Measurements from ENCODE around the gene GALR3.

GALR3 gene

DNA sequence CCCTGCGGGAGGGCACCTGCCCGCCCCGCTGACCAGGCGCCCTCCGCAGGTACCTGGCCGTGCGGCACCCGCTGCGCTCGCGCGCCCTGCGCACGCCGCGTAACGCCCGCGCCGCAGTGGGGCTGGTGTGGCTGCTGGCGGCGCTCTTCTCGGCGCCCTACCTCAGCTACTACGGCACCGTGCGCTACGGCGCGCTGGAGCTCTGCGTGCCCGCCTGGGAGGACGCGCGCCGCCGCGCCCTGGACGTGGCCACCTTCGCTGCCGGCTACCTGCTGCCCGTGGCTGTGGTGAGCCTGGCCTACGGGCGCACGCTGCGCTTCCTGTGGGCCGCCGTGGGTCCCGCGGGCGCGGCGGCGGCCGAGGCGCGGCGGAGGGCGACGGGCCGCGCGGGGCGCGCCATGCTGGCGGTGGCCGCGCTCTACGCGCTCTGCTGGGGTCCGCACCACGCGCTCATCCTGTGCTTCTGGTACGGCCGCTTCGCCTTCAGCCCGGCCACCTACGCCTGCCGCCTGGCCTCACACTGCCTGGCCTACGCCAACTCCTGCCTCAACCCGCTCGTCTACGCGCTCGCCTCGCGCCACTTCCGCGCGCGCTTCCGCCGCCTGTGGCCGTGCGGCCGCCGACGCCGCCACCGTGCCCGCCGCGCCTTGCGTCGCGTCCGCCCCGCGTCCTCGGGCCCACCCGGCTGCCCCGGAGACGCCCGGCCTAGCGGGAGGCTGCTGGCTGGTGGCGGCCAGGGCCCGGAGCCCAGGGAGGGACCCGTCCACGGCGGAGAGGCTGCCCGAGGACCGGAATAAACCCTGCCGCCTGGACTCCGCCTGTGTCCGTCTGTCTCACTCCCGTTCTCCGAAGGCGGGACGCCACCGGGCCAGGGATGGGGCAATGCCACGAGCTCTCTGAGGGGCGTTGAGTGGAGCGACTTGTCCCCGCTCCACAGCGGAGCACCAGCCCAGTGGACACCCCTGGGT is 1.8 kb downstream of the GALR3 start:
- no peak for DNase-seq

DNA sequence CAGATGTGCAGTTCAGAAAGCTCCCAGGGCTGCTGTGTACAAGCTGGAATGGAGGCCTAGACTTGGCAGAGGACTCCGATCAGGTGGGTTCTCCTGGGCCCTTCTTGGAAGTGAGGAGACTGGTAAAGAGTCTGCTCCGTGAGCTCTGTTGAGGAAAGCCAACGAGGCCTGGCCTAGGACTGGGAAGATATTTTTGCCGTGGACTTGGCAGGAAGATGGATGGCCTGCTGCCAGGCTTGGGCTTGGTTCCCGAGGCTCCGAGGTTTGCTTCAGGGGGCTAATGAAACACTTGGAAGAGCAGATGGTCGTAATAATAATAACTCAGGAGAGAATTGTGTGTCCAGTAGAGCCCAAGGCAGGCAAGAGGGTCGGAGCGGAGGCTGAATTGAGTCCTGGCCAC is 3.9 kb downstream of the GALR3 start:
- DNase-seq, result no peak

DNA sequence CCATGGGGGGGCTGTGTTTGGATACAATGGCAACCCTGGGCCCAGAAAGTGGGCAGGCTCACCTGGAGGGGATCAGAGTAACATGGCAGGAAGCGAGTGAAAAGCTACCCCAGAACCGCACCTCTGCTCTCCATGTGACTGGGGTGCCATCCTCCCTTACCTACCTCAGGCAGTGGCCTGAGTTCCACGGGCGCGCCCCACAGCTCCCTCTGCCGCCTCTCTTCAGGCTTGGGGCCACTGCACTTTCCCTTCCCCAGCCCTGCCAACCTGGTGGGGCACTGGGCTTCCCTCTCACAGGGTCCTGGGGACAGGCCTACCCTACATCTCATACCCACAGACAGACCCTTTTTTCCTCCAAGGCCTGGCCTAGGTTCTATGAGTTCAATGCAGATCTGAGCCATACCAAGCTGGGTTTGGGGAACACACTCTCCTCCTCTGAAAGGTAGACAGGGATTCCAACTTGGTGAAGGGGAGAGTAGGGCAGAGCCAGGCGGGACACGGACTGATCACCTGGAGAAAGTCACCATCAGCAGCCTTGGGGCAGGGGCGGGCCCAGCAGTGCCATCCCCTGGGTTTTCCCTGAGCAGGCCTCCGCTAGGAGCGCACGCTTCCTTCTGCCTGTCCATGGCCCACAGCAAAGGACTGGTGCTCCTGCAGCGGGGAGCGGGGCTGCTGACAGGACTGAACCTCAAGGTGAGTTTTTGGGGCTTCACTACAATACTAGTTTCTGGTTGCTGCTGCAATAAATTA is 7.1 kb downstream of the GALR3 start:
- DNase-seq, result no peak

DNA sequence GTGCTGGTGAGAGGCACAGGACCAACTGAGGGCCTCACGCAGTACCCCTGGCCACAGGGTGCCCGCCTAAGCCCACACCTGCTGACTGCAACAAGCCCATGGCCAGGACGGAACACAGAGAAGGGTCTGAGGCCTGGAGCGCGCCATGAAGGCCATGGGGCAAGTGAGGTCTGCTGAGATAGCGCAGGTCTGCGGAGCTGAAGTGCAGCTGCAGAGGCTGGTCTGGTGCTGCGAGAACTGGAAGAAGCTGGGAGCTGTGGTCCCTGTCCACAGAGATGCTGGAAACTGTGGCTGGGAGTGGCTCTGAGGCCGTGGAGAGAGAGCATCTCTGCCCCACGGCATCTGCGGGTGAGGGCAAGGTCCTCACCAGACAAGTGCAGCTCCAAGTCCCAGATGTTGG is 8.3 kb downstream of the GALR3 start:
- no peak for DNase-seq

DNA sequence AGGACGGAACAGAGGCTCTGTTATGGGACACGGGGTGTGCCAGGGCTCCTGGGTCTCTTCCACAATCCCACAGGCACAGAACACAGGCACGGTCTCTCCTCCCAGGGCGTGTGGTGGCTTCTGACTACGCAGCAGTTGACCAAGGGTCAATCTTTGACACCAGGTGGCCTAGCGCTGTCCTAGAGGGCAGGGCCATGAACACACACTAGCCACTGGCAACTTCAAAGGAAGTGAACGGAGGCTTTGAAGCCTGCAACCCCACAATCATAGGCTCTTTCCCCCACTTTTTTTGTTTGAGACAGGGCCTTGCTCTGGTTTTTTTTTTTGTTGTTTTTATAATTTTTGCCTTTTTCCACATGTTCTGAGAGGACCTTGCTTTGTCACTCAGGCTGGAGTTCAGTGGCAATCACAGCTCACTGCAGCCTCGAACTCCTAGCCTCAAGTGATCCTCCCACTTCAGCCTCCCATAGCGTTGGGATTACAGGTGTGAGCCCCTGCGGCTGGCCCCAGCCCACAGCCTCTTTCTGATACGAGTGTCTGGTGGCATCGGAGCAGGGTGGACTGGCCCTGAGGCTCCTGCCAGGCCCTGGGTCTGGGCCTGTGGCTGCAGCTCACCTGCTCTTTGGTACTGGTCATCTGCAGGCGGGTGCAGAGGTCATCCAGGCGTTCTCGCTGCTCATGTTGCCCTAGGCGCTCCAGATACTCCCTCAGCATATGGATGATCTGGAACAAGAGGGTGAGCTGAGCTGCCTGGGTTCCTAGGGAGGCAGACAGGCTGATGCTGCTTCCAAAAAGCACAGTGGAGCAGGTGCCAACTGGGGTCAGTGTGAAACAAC is 9.1 kb downstream of the GALR3 start:
- DNase-seq, result no peak

DNA sequence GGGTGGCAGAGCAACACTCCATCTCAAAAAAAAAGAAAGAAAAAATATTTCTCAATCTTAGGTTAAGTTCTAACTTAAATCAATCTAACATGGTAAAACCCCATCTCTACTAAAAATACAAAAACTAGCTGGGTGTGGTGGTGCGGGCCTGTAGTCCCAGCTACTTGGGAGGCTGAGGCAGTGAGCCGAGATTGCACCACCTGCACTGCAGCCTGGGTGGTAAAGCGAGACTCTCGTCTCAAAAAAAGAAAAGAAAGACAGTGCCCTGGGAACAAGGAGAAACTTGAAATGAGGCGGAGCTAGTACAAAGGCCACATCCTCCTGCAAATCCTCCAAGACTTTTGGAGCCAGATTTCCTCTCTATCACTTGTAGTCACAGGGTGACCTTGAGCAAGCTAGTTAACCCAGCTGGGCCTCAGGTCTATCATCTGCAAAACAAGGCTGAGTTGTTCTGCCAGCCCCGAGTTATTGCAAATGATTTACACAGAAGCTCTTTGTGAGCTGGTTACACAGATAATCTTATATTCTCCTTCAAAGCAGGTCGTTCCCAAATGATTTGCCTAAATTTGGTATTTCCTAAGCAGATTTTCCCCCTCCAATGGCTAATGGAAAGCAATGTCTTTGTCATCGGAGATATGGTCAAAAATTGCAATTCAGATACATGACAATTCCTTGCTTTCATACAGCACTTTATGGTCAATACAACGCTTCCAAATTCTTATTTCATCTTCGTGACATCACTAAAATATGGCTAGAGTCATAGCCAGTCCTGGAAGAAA is 19.0 kb downstream of the GALR3 start:
- DNase-seq, result no peak

DNA sequence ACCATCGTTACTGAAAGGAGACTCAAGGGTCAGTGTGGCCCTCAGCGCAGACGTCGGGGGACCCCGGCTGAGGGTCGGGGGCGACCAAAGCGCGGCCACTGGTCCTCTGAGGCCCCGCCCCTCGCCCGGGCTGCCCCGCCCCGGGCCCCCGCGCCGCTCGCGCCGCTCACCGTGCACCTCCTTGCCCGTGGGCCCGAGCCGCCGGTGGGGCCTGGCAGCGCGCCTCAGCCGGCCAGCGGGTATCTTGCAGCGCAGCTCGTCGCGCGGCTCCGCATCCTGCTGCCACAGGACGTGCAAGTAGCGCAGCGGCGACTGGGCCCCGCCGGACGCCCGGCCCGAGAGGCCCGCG is 20.5 kb downstream of the GALR3 start:
- DNase-seq, result no peak

DNA sequence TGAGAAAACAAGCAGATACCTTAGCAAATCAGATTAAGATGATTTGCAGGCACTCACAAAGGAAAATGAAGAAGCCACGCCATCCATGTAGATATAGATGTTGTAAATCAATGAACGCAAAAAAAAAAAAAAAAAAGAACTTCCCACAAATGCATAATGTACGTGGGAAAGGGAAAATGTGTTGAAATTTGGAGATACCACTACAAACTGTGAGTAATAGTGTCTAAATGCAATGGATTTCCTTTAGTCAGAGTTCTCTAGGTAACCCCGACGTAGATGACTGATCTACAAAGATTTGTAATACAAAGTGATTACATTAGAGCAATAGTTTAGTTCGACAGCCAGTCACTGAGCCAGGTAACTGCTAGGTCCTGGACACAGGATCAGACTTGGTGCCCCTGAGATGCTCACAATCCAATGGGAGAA is 21.7 kb downstream of the GALR3 start:
- DNase-seq, result no peak

DNA sequence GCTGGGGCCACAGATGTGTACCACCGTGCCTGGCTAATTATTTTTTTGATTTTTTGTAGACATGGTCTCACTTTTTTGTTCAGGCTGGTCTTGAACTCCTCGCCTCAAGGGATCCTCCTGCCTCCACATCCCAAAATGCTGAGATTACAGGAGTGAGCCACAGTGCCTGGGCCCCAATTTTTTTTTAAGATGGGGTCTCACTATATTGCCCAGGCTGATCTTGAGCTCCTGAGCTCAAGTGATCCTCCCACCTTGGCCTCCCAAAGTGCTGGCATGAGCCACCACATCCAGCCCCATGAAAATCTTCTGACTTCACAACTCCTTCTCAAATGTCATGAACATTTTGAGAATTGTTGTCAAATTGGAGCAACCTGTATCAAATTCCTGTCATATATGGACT is 23.3 kb downstream of the GALR3 start:
- no peak for DNase-seq

DNA sequence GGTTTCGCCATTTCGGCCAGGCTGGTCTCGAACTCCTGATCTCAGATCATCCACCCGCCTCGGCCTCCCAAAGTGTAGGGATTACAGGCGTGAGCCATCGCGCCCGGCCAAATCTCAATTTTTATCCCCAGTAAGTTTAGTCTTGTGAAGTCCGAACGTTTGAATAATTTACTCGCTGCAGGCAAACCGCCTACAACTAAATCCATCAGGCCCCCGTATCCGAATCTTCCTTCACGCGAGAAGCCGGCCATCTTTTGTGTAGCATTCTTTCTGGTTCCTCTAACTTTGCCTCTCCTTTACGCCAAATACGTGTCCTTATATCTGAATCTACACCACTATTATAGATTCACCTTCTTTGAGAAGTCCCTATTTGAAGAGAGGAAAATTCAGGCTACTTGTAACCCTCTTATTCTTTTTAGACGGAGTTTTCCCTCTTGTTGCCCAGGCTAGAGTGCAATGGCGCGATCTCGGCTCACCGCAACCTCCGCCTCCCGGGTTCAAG is 25.5 kb downstream of the GALR3 start:
- no peak for DNase-seq

DNA sequence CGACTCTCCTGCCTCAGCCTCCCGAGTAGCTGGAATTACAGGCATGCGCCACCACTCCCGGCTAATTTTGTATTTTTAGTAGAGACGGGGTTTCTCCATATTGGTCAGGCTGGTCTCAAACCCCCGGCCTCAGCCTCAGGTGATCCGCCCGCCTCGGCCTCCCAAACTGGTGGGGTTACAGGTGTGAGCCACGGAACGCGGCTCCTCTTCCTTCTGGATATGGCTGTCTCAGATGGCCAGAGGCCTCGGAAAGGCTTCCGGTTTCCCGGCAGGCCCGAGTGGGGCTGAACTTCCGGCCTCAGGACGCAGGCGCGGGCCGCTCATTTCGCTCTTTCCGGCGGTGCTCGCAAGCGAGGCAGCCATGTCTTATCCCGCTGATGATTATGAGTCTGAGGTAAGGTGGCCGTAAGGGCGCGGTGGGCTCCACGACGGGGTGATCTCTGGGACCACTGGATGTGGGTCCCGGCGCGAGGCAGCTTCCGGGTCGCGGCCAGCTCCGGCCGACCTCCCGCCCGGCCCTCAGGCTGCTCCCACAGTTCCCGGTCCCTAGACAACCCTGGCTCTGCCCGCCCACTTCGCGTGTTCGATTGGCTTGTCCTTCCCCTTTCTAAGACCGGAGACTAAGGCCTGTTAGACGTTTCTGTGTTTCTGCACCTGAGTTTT is 26.0 kb downstream of the GALR3 start, which contains the start of gene EIF3L:
Gene EIF3L (plus strand): TSS at position 331 of the 663 bp plus-strand sequence. CDS start 31 bp downstream, at position 362.
- peak; percentile 81 for DNase-seq

DNA sequence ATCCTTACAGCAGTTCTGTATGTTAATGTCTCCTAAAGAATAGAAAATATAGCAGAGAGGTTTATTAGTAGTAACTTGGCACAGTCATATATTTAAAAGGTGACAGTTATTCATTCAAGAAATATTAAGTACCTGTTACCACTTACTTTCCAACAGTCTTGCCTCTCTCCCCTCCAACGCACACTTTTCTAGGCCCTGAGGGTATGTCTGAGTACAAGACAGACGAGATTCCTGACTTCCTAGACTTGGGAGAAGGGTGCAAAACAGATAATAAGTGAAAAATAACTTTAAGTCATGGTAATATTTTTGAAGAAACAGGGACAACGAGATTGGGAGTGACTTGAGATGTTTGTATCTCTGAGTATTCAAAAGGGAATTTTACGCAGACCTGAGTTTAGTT is 27.6 kb downstream of the GALR3 start:
- no peak for DNase-seq

DNA sequence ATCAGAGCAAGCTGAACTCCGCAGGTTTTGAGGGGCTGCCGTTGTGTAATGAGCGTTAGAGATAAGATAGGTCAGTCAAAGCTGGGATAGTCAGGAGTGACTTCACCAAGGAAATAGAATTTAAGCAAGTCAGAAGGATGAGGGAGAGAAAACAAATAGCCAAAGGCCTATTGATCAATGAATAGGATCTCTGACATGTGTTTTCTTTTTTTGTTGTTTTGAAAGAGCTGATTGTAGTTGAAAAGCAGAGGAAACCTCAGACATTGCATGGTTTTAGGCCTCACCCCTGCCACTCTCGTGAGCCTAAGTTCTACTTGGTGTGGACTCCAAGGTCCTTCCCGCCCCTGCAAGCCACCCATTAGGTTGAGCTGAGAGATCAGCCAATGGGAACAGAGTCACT is 29.2 kb downstream of the GALR3 start:
- no peak for DNase-seq

DNA sequence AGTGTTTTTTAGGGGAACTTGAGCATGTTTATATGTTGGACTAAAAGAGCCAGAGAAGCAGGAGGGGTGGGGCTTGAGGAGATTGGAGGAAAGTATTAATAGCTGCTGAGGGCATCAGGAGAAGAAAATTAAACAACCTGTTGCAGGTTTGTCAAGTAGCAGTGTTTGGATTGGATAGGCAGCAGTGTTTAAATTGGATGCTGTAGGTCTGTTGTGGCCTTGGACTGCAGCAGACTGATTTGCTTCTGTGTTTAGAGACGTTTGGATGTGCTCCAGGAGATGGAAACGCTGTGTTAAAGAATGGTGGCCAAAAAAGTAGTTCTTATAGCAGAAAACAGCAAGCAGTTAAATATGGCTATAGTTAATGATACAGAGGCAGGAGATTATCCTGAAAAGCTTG is 31.8 kb downstream of the GALR3 start:
- no peak for DNase-seq

DNA sequence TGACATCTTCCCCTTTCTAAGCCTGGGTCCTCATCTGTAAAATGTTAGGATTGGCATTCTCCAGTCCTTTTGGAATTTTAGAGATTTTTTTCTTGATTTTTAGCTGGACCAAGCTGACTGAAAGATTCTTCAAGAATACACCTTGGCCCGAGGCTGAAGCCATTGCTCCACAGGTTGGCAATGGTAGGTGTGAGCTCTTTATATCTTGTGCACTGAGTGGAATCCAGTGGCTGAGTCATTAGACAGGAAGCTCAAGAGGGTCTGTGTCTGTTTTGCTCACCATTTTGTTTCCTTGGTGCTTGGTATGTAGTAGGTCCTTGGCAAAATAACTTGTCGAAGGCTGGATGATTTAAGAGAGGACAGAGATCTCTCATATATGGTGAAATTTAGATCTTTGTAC is 32.3 kb downstream of the GALR3 start:
- no peak for DNase-seq

DNA sequence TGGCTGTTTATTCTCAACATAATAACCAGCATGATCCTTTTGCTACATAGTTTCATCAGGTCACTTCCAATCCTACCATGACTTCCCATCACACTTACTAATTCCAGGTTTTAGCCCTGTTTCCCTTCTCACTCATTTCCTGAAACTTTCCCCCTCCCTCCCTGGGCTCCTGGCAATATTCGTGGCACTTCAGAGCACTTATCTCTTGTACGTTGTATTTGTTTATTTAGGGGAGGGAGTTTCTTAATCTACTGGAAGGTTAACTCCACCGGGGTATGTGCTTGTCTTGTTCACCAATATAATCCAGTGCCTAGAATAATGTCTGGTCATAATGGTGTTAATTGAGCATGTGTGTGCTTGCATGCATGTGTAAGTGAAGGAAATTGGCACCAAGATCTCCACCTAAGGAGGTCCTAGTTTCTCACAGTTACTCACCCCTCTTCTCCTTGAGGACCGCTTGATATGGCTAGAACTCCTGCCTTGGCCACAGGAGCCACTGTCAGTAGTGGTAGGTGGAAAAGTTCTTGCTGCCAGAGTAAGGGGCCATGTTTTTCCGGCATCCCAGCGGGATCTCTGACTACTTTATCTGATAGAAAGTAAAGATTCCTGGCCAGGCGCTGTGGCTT is 37.7 kb downstream of the GALR3 start:
- DNase-seq, result no peak

DNA sequence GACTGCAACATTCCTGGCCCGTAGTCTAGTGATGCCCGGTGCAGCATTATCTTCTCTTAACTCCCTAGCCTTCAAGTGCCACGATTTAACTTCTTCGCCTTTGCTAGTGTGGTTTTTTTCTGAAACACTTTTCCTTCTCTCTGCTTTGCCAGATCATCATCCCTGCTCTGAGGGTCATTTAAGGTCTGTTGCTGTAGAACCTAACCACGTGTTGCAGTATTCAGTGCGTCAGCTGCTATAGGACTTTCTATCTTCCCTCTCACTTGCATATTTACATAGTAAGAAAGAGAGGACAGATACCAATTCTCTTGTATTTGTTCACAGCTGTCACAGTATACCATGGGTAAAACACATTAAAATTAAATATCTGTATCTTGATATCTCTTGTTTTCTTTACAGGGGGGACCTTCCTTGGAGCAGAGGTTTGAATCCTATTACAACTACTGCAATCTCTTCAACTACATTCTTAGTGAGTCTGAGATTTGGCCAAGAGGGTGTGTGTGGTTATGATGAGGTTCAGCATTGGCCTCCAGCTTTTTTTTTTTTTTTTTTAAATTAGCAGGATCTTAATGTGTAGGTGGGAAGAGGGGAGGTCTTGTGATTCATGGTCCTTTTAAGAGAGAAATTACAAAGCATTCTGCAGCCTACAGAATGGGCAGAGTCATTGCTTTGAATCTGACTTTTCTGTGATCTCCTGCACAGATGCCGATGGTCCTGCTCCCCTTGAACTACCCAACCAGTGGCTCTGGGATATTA is 39.6 kb downstream of the GALR3 start:
- no peak for DNase-seq

DNA sequence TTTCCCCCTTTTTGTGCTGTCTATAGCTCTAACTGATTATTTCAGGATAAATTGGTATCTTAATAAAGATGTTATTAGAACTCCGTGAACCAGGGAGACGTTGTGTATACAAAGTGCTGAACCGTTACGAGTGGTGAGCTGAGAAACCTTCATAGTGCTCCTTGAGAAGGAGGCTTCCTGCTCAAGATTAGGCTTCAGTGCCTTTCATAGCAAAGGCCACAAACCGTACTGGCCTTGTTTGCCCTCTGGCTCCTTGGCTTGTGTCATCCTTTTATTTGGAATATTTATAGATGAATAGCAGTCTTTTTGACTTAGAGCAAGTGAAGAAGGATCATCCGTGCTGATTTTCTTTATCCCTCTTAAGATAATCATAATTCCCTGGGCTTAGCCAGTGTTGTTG is 42.3 kb downstream of the GALR3 start:
- DNase-seq, result no peak

DNA sequence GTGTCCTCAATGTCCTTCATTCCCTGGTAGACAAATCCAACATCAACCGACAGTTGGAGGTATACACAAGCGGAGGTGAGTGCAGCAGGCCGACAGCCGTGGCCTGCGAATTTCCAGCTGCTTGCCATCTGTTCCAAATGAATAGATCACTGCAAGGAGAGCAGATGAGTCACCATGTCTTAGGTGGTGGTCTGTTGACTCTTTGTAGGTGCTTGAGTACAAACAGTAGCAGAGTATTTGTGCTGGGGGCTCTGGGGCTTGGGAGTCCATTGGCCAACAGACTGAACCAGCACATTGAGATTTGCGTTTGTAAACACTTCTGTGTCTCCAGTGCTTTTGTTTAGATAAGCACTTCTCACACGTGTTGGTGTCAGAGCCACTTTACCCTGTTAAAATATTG is 47.1 kb downstream of the GALR3 start:
- DNase-seq, result no peak

Measured in KG1 (cell line).